Stimulated activated CD8-positive, alpha-beta memory T cell treated with anti-CD3 and anti-CD28 coated beads, Interleukin-4, amount 100 ng/mL, for 48 hours (primary cell): Measurements from ENCODE around the gene EIF4G2.
"Not testable (repeated sequence)": the region's sequence is repeated elsewhere in the genome, so short reads cannot be mapped to it uniquely, and the experiment has no call there.

Experiments used
- DNase-seq: peaks from one replicate; pipeline ENCODE4 v3.0.0-alpha.2; 2020

Gene EIF4G2

GRCh38 chr11:10808553-10809372 is at the start of gene EIF4G2:
Gene EIF4G2 (minus strand): TSS chr11:10808926.
- DNase-seq, result peak; percentile 97

GRCh38 chr11:10857709-10858438 is 49.1 kb upstream of the EIF4G2 start, which contains the start of gene ZBED5:
Gene ZBED5 (minus strand): TSS chr11:10858053. CDS start chr11:10854945, 3,108 bp downstream.
- peak; percentile 95 for DNase-seq

DNA sequence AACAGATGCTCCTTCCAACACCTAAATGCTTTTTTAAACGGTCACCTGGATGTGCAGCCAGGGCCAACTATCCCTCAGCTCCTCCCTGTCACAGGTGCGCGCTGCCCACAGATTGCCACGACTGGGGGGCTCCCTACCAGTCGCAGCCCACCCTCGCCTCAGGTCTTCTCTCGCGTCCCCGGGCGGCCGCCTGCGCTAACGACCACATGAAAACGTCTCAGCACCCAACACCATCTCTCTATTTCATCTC is 48.7 kb upstream of the EIF4G2 start:
- DNase-seq, result no peak

- DNase-seq, result no peak
Observed at GRCh38 chr11:10856689-10857458, 48.1 kb upstream of the EIF4G2 start.

GRCh38 chr11:10855295-10855694 is 46.6 kb upstream of the EIF4G2 start:
- DNase-seq, result no peak

DNA sequence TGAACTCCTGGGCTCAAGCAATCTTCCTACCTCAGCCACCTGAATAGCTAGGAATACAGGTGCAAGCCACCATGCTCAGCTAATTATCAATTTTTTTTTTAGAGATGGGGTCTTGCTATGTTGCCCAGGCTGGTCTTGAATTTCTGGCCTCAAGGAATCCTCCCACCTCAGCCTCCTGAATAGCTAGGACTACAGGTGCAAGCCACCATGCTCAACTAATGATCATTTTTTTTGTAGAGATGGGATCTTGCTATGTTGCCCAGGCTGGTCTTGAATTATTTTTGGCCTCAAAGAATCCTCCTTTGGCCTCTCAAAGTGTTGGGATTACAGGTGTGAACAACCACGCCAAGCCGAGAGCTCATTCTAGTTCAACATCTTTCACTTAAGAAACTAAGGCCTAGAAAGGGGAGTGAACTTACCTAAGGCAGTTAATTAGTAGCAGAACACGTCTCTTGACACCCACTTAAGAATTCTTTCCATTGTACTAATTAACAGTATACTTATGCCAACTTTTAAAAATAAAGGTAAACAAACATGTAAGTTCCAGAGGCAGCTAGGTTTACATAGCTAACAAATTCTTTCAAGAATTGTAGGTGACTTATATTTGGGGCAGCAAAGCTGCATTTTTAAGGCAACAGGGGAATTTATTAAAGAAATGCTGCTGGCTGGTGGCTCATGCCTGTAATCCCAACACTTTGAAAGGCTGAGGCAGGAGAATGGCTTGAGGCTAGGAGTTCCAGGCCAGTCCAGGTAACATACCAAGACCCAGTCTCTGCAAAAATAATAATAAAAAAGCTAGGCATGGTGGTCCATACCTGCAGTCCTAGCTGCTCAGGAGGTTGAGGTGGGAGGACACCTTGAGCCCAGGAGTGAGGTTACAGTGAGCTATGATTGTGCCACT is 39.5 kb upstream of the EIF4G2 start:
- no peak for DNase-seq

- DNase-seq, result no peak
Observed at GRCh38 chr11:10846660-10847059, 37.9 kb upstream of the EIF4G2 start.

- no peak for DNase-seq
Observed at GRCh38 chr11:10845589-10845988, 36.9 kb upstream of the EIF4G2 start.

GRCh38 chr11:10844796-10845195 is 36.1 kb upstream of the EIF4G2 start:
- DNase-seq, result no peak

DNA sequence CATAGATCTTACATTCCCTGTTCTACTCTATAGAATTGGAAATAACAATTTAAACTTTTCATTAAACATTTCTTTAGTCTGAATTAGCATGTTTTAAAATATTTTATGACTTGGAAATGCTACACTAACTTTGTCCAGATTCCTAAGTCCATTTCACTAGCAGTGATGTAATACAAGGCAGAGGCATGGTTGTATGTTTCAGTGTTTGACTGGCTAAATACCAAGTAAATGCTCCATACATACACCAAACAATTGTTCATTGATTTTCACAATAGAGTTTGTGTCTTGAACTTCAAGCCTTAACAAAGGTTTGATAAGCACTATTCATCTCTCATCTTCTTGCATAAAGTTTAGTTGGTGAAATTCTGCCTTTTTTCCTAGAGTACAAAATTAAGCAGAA is 35.6 kb upstream of the EIF4G2 start:
- no peak for DNase-seq

GRCh38 chr11:10838881-10839280 is 30.2 kb upstream of the EIF4G2 start:
- no peak for DNase-seq

DNA sequence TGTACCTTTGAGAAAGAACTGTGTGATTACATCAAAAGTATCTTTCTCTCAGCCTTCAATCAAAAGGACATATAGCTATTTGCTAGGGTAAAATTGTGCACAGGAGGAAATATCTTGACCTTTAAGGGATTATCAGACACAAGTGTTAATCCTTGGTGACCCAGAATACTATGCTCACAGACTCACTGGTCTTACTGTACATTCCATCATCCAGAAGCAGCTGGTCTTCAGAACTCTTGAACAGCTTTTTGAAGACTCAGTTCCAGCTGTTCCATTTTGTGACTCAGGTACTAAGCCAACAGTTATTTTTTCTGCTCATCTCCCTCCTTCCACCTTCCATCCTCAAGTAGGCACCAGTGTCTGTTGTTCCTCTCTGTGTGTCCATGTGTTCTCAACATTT is 29.4 kb upstream of the EIF4G2 start:
- DNase-seq, result no peak

DNA sequence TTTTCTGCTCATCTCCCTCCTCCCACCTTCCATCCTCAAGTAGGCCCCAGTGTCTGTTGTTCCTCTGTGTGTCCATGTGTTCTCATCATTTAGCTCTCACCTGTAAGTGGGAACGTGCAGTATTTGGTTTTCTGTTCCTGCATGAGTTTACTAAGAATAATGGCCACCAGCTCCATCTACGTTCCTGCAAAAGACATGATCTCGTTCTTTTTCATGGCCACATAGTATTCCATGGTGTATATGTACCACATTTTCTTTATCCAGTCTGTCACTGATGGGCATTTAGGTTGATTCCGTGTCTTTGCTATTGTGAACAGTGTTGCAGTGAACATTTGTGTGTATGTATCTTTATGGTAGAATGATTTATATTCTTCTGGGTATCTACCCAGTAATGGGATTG is 28.2 kb upstream of the EIF4G2 start:
- DNase-seq, result not testable (repeated sequence)

- no peak for DNase-seq
Observed at GRCh38 chr11:10829139-10829538, 20.4 kb upstream of the EIF4G2 start.

DNA sequence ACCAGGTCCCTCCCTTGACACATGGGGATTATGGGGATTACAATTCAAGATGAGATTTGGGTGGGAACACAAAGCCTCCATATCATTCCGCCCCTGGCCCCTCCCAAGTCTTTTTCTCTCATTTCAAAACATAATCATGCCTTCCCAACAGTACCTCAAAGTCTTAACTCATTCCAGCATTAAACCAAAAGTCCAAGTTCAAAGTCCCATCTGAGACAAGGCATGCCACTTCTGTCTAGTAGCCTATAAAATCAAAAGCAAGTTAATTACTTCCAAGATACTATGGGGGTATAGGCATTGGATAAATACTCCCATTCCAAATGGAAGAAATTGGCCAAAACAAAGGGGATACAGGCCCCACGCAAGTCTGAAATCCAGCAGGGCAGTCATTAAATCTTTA is 19.7 kb upstream of the EIF4G2 start:
- DNase-seq, result no peak

- DNase-seq, result no peak
Observed at GRCh38 chr11:10824888-10825287, 16.2 kb upstream of the EIF4G2 start.

- DNase-seq, result no peak
Observed at GRCh38 chr11:10823152-10823579, 14.4 kb upstream of the EIF4G2 start.

DNA sequence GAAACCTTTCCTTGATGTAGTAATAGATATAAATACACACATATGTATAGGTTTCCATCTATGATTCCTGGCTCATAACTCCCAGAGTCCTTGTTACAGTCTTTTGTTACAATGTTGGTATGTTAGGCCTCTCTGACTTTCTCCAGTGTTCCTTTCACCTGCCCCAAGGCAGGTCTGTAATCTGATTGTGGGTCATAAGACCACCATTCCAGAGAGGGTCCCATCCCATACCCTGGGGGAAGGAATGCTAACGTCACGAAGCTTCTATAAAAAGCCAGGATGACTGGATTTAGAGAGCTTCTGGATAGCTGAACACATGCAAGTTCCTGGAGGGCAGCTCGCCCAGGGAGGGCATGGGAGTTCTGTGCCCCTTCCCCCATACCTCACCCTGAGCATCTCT is 13.8 kb upstream of the EIF4G2 start:
- not testable (repeated sequence) for DNase-seq

DNA sequence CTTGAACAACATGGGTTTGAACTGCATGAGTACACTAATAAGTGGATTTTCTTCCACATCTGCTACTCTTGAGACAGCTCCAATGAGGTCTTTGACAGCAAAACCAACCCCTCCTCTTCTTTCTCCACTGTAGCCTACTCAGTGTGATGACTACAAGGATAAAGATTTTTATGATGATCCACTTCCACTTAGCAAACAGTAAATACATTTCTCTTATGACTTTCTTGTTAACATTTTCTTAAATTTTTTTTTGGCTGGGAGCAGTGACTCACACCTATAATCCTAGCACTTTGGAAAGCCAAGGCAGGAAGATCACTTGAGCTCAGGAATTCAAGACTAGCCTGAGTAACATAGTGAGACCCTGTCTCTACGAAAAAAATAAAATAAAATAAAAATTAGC is 9.9 kb upstream of the EIF4G2 start:
- no peak for DNase-seq

DNA sequence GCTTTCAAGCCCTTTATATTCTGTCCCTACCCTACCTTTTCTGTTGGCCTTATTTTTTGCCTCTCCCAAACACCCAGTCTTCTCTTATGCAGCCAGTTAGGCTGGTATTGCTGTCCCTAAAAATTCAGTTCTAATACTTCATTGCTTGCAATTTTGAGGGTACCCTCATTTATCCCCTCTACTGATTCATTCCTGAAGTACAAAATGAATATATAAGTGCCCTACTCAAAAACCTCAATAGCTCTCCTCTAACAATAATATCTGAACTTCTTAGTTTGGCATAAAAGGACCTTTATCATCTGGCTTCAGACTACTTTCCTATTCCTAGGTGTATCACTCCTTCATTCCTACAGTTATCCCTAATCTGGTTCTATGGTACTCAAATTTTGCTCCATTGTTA is 5.2 kb upstream of the EIF4G2 start:
- DNase-seq, result no peak

DNA sequence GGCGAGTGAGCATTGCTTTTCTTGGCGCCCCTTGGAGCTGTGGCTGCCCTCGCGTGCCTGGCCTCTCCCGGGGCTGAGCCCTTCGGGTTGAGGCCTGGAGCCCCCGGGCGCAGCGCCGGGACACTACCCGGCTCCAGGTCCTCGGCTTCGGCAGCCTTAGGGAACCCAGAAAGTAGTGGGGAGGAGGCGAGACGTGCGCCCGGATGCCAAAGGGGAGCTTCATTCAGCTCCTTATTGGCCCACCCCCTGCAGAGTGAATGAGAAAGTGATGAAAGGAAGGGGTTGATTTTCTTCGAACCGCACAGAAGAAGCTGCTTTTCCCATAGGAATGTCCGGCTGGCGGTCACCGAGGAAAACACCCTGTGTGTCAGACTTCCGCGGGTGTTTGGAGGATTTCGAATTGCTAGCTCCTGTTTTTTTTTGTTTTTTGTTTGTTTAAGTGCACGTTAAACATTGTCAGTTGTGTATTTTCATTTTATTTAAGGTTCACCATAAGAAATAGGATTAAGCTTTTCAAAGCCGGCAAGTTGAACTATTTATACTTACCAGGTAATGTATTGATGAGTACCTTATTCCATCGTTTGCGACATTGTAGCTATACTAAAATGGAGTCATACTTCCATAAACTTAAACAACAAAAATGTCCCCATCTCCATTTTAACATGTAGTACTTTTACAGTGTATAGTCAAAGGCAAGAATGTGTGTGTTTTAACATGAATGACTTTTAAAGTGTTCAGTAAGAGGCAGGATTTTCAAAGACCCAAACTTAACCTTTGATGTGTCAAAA is 841 bp upstream of the EIF4G2 start:
- peak; percentile 59 for DNase-seq

DNA sequence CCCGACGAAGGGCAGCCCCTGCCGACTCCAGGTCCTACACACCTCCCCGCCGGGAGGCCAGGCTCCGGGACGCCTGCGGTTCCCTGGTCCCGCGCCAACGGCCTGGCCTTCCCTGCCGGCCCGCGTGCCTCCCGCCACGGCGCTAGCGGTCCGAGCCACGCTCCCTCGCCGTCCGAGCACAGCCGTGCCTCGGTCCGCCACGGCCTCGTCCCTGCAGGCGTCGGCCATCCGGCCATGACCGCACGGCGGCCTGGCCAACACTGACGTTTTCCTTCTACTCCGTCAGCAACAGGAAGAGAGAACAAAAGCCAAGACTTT is 532 bp downstream of the EIF4G2 start:
- no peak for DNase-seq
